GM12891 (cell line): ENCODE measurements around the gene RTKN.

Source experiments
- POLR2A ChIP-seq: IDR thresholded peaks from 2 replicates; pipeline ENCODE4 v1.6.1; 2011; ENCODE audit warnings: low read depth, low read length, control low read depth
- POLR2AphosphoS5 ChIP-seq: IDR thresholded peaks from 2 replicates; pipeline ENCODE4 v1.6.1; 2011; ENCODE audit warnings: low read depth, low read length, control low read depth
- SPI1 ChIP-seq: IDR thresholded peaks from 2 replicates; pipeline ENCODE4 v1.6.1; 2011; ENCODE audit warnings: low read depth, low read length, control low read depth
- TAF1 ChIP-seq: IDR thresholded peaks from 2 replicates; pipeline ENCODE4 v1.6.1; 2011; ENCODE audit warnings: low read depth, low read length, control low read depth

GRCh38 chr2:74462786-74463105 is 21.0 kb upstream of the RTKN start:
- no peak for TF ChIP-seq POLR2AphosphoS5
- no peak for TF ChIP-seq TAF1
- no peak for TF ChIP-seq POLR2A
- TF ChIP-seq SPI1, result no peak
